GM18861 (cell line): Measurements from ENCODE around the gene RNF181.
"Not testable (repeated sequence)": the region's sequence is repeated elsewhere in the genome, so short reads cannot be mapped to it uniquely, and the experiment has no call there.

Experiments used
- ATAC-seq: cut with Tn5 transposase; IDR thresholded peaks from one replicate; pipeline ENCODE4 v1.9.1; 2021; ENCODE audit not compliant: unreplicated experiment

Gene RNF181

DNA sequence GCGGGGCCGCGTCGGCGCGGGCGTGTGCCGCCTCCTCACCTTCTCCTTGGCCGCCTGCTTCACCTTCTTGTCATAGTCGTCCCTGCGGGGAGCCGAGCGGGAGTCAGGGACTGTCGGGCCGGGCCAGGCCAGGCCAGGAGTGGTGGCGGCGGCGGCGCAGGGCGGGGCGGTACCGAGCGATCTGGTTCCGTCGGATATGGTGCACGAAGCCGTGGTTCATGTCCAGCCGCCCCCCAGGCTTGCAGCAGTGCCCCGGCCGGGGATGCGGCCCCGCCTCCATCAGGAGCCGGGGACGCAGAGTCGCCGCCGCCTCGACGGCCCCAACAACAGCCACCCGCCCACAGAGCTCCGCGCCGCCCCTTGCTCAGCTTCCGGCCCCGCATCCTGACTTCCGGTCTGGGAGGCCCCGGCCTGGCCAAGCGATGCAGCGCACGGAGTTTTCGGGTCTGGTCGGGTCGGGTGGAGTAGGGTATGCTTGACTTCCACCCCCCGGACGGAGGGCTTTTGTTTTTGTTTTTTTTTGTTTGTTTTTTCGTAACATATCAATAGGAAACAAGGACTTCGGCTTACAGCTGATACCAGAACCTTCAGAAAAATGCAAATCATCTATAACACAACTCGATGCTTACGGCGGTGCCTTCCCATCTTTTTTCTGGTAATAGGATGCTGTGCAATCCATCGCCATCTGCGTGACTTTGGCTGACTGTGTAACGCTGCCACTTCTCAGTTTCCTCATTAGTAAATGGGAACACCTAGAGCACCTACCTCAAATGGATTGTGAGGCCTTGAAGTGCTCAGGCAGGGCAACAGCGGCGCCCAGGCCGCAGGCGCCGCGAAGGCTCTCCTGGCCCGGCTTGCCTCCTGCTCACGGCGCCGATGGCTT lies 16.4 kb downstream of the RNF181 start, which contains the start of gene C2orf68:
Gene C2orf68, minus strand, starts transcription at position 362 of the 883 bp plus-strand sequence. Its CDS starts 82 bp downstream, at position 280.
- peak; percentile 57 for ATAC-seq

DNA sequence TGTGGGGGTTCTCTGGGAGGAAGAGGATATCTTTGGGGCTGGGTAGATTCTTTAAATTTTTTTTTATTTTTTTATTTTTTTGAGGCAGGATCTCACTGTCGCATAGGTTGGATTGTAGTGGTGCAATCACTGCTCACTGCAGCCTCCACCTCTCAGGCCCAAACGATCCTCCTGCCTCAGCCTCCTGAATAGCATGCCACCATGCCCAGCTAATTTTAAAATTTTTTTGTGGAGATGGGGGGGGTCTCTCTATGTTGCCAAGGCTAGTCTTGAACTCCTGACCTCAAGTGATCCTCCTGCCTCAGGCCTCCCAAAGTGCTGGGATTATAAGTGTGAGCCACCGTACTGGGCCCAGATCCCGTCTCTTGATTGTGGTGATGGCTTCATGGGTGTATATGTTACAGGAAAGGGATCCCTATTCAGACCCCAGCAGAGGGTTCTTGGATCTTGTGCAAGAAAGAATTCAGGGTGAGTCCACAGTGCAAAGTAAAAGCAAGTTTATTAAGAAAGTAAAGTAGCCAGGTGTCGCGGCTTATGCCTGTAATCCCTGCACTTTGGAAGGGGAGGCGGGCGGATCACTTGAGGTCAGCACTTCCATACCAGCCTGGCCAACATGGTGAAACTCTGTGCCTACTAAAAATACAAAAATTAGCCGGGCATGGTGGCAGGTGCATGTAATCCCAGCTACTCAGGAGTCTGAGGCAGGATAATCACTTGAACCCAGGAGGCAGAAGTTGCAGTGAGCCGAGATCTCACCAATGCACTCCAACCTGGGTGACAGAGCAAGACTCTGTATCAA lies 18.4 kb downstream of the RNF181 start:
- ATAC-seq = no peak

DNA sequence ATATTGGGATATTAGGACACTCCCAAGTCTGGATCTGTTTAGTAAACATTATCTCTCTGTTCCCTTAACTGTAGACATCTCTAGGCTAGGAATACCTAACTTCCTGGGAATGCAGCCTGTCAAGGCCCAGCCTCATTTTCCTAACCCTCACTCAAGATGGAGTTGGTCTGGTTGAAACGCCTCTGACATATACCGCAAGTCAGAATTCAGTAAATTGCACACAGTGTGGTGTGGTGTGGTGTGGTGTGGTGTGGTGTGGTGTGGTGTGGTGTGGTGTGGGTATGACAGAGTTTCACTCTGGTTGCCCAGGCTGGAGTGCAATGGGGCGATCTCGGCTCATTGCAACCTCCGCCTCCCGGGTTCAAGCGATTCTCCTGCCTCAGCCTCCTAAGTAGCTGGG lies 19.2 kb downstream of the RNF181 start:
- ATAC-seq = not testable (repeated sequence)

DNA sequence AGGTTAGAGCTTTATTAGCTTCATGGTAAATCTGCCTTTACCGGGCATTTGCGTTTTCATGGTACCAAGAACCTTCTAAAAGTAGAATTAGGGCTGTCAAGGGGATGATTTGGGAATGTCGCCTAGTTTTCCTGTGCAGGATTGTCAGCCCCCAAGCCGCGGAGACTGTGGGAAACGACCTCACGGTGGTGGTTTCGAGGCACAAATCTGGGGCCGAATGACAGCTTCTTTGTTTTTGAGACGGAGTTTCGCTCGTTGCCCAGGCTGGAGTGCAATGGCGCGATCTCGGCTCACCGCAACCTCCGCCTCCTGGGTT lies 19.8 kb downstream of the RNF181 start:
- no peak for ATAC-seq

DNA sequence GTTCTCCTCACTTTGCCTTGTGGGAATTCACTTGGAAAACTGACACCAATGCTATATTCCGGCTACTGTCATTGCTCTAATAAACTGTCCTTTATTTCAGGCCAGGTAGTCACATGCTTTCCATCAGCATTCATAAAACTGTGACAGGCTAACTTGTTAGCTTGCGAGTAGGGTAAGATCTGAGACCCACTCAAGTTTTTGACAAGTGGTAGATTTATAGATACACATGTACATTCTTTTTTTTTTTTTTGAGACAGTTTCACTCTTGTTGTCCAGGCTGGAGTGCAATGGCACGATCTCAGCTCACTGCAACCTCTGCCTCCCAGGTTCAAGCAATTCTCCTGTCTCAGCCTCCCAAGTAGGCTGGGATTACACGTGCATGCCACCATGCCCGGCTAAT lies 22.2 kb downstream of the RNF181 start:
- not testable (repeated sequence) for ATAC-seq

DNA sequence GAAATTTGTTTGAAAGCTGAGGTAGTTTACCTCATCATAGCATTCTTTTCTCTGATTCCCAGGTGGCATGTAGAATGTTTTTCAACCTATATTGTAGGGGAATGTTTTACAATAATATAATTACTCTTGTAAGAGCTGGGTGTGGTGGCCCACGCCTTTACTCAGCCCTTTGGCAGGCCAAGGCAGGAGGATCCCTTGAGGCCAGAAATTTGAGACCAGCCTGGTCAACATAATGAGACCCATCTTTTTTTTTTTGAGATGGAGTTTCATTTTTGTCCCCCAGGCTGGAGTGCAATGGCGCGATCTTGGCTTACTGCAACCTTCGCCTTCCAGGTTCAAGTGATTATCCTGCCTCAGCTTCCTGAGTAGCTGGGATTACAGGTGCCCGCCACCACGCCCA lies 24.1 kb downstream of the RNF181 start:
- ATAC-seq = no peak

DNA sequence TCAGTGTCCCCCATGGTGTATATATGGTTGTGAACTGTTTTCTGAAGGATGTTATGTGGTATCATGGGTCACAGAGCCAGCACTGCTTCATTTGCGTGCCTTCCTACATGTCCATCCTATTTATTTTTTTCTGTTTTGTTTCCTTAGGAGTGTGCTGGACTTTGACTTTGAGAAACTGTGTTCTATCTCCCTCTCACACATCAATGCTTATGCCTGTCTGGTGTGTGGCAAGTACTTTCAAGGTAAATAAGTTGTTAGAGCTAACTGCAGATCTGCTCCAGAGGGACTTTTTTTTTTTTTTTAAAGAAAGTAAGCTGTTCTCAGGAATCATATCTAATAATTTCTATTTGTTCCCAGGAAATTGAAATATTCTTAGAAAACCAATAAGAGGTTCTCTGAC lies 25.8 kb downstream of the RNF181 start:
- ATAC-seq = no peak

DNA sequence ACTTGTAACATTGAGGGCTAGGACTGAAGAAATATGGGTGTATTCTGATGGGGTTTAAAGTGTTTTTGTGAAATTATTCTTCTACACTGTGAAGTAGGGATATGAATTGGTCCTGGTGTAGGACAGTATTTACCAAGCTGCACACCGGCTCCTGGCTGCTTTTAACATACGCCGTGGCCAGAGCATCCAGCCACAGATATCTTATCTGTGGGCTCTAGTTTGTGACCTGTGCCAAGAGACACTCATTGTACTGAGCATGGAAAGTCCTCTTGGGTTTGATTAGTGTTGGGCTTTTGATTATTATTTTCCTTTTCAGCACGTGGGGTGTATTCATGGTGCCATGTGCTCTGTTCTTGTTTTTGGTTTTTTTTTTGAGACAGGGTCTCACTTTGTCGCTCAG lies 28.4 kb downstream of the RNF181 start:
- ATAC-seq = no peak

DNA sequence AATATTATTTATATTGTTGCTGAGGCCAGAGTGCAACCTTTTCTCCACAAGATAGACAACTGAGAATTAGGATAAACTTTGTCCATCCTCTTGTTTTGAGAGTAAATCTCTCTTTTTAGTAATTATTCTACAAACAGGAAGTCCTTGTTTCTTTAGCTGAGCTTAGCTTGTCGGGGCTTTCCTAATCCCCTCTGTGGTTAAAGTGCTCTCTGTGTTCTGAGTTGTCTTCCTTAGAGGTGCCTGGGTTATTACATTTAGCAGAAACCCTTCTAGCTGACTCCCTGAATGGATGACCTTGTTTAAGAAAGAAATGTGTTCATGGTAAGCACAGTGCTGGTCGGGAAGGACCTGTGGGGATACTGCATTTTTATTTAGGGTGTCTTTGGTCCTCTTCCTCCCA lies 33.1 kb downstream of the RNF181 start:
- peak; percentile 57 for ATAC-seq

DNA sequence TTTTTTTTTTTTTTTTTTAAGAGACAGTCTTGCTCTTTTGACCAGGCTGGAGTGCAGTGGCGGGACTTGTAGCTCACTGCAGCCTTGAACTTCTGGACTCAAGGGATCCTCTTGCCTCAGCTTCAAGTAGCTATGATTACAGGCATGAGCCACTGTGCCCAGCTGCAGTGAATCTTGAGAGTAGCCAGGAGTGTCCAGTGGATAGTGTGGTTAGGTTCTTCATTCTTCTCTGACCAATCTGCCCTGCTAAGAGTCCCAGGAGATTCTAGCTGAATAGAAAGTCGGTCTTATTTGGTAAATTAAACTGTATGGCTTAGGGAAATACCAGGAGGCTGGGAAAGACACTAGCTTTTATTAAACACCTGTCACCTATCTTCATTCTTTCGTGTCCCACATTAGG lies 35.8 kb downstream of the RNF181 start:
- ATAC-seq = no peak

DNA sequence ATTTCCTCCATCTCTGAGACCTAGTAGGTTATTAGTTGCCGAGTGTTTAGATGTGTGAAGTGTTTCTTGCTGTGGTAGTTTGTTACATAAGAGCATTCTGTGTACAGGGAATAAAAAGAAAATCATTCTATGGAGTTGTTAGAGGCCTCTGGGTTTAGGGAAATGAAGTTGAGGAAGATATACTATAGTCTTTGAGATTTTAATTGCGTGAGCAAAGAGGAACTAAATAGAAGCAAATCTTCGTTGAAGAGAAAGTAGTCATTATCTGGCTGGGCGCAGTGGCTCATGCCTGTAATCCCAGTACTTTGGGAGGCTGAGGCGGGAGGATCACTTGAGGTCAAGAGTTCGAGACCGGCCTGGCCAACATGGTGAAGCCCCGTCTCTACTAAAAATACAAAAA lies 39.5 kb downstream of the RNF181 start:
- ATAC-seq = no peak

DNA sequence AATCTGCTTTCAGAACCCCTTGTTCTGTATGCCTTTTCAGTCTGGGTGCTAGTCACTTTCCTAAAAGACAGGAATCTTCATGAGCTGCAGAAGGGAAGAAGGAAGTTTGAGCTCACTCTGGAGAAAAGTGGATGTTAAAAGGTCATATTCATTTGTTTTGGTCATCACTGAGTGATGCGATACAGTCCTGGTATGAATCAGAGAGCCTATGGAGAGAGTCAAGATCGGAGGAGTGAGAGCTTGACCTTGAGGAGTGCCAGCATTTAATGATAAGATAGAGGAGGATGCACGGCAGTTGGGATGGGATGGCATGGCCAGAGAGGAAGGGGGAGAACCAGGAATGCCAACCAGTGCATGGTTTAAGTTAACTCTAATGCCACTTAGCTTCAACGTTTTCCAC lies 40.1 kb downstream of the RNF181 start:
- ATAC-seq = no peak

DNA sequence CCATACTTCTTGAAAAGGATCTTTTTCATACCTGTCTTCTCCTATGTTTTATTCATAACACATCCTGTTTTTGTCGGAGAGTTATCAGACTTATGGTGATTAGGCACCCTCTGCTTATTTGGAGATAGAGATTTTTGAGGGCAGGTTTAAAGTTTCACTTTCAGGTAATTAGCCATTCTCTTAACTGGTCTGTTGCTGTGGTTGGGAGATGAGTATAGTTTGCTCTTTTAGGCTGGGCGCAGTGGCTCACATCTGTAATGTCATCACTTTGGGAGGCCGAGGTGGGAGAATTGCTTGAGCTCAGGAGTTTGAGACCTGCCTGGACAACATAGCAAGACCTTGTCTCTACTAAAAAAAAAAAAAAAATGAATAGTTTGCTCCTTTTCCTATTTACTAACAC lies 47.2 kb downstream of the RNF181 start:
- no peak for ATAC-seq

DNA sequence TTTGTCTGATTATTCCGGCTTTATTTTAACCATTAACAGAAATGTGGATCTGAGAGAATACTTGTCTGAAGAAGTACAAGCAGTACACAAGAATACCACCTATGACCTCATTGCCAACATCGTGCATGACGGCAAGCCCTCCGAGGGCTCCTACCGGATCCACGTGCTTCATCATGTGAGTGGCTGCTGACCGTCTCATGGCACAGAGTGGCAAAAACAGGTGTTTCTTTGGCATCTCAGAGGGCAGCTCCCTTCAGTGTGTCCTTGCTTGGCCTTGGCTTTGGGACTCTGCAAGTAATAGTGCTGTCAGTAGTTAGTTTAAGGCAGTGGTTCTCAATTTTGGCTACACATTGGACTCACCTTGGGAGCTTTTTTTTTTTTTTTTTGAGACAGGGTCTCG lies 49.4 kb downstream of the RNF181 start:
- ATAC-seq = no peak

DNA sequence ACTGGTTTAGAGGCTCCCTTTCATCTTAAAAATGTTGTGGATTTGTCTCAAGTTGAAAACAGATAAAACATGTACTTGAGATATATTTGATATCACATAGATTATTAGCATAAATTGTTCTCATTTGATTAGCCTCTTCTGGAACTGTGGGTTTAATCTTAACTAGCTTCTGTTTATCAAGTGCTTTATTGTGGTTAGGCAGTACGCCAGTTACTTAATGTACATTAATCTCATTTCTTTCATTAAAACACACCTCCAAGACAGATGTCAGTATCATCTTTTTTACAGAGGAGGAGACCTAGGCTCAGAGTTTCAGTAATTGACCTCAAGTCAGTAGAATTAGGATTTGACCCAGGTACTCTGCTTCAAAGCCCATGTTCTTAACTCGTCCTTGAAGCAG lies 50.6 kb downstream of the RNF181 start:
- no peak for ATAC-seq
